DOHH2 (cell line): Measurements from ENCODE around the gene C11orf68.

ENCODE experiments used
- CTCF ChIP-seq: fragments of 200-600 bp; sonication (generic); IDR thresholded peaks from one replicate; pipeline ENCODE4 v1.5.1; 2014; ENCODE audit warnings: antibody characterized with exemption, mild to moderate bottlenecking, low read depth, low read length; ENCODE audit not compliant: poor library complexity, severe bottlenecking
- EZH2phosphoT487 ChIP-seq: fragments of 200-600 bp; sonication (generic); IDR thresholded peaks from 2 replicates; pipeline ENCODE4 v1.6.1; 2017; ENCODE audit warnings: borderline replicate concordance, mild to moderate bottlenecking, antibody characterized with exemption, low read length, moderate library complexity, mixed read lengths

GRCh38 chr11:65919141-65919572, 295 bp upstream of the C11orf68 start, which contains the start of gene DRAP1:
- no peak for TF ChIP-seq EZH2phosphoT487
- no peak for TF ChIP-seq CTCF
